K562 (cell line): ENCODE data around the gene LIAS. TPM values are rescaled to one million over a fixed set of nuclear protein-coding genes. Genes with fewer than 3 reads are reported as not detected.

Source experiments
- ATF1 ChIP-seq, 2 experiments: fragments of 450-650 bp in 1 of 2; IDR thresholded peaks; 2 replicates each; pipeline ENCODE4 v1.6.1; 2016; ENCODE audit warnings: missing compliant biosample characterization in 1 of 2, missing genetic modification characterization in 1 of 2
- BMI1 ChIP-seq: fragments of 150-350 bp; IDR thresholded peaks from 2 replicates; pipeline ENCODE4 v1.6.1; 2014; ENCODE audit warnings: low read length
- BRD9 ChIP-seq: fragments of 450-650 bp; IDR thresholded peaks from 2 replicates; pipeline ENCODE4 v1.6.1; 2018; ENCODE audit warnings: low read depth; ENCODE audit not compliant: partially characterized antibody
- MAX ChIP-seq: sonication (generic); formaldehyde crosslinking; IDR thresholded peaks from 2 replicates; pipeline ENCODE4 v1.9.0; 2022; ENCODE audit warnings: mild to moderate bottlenecking, missing genetic modification reagents
- NR3C1 ChIP-seq: sonication (generic); formaldehyde crosslinking; IDR thresholded peaks from 2 replicates; pipeline ENCODE4 v1.8.1; 2022; ENCODE audit warnings: missing genetic modification reagents
- PREB ChIP-seq: sonication (generic); formaldehyde crosslinking; IDR thresholded peaks from 2 replicates; pipeline ENCODE4 v1.8.1; 2023; ENCODE audit warnings: mild to moderate bottlenecking, missing genetic modification reagents
- RAD51 ChIP-seq: fragments of 450-650 bp; IDR thresholded peaks from 2 replicates; pipeline ENCODE4 v1.7.1; 2016; ENCODE audit warnings: low read depth, mild to moderate bottlenecking, borderline replicate concordance
- SRSF1 ChIP-seq: fragments of 200-400 bp; formaldehyde crosslinking; IDR thresholded peaks from 2 replicates; pipeline ENCODE4 v1.6.1; 2017; ENCODE audit warnings: mild to moderate bottlenecking, low read depth, low read length, moderate library complexity
- TARDBP ChIP-seq: fragments of 450-650 bp; IDR thresholded peaks from 2 replicates; pipeline ENCODE4 v1.6.1; 2016
- WHSC1 ChIP-seq: IDR thresholded peaks from one replicate; pipeline ENCODE4 v1.6.1; 2012; ENCODE audit warnings: low read length, control low read depth, inconsistent platforms
- ZKSCAN8 ChIP-seq: fragments of 200-800 bp; sonication (Bioruptor generic); IDR thresholded peaks from 2 replicates; pipeline ENCODE4 v1.6.1; 2016; ENCODE audit warnings: missing genetic modification characterization, missing compliant biosample characterization
- ZNF668 ChIP-seq: fragments of 250-450 bp; sonication (Bioruptor Pico); IDR thresholded peaks from 2 replicates; pipeline ENCODE4 v1.8.0; 2022; ENCODE audit warnings: mild to moderate bottlenecking, inconsistent platforms
- polyA plus RNA-seq, 8 experiments: library from polyadenylated mRNA; depleted of rRNA in 4 of 8; stranded (reverse) in 5 of 8; unstranded in 3 of 8; fragments of >200 nt; fragmentation: Nextera tagmentation in 2 of 8; fragmentation: Illumina TruSeq in 1 of 8; extraction: Ambion mirVana in 2 of 8; extraction: Trizol in 1 of 8; gene quantifications; 2 replicates each; pipeline versions ENCODE4 v1.2.1 to v1.2.3, GENCODE V29; 2011 to 2014; ENCODE audit warnings: inconsistent platforms in 1 of 8, missing spikeins in 1 of 8
- total RNA-seq, 7 experiments: library from RNA; depleted of rRNA in 6 of 7; stranded (reverse); fragments of >200 nt in 6 of 7; fragmentation: Illumina TruSeq in 2 of 7; extraction: Trizol in 2 of 7; gene quantifications; 2 replicates each; pipeline versions ENCODE4 v1.2.1 to v1.2.3, GENCODE V29; 2011 to 2021; ENCODE audit warnings: low replicate concordance in 1 of 7
- TF ChIP-seq, protein P1 (sequence below), 2 experiments: fragments of 450-650 bp; formaldehyde crosslinking in 1 of 2; IDR thresholded peaks; 2 replicates each; pipeline versions ENCODE4 v1.4.0 to v1.6.1; 2014 to 2020; ENCODE audit warnings: mild to moderate bottlenecking in 2 of 2, borderline replicate concordance in 1 of 2, low read depth in 1 of 2
- TF ChIP-seq, protein P2 (sequence below): fragments of 250-450 bp; sonication (Bioruptor Pico); IDR thresholded peaks from 2 replicates; pipeline ENCODE4 v1.5.0; 2021
- TF ChIP-seq, protein P3 (sequence below): fragments of 450-650 bp; IDR thresholded peaks from 2 replicates; pipeline ENCODE4 v1.6.1; 2016; ENCODE audit warnings: borderline replicate concordance

Gene LIAS
- total and polyA plus RNA-seq, 9 of the 15 experiments (the other 6 are each of a cell fraction or from before 2014, with no cell fraction given): 21.9 to 57.1 (median 42.1) TPM

- no peak for TF ChIP-seq ZKSCAN8 (CRISPR knock-in tag)
- no peak for TF ChIP-seq ZNF668 (CRISPR knock-in tag)
- TF ChIP-seq MAX (CRISPR knock-in tag): no peak
- no peak for TF ChIP-seq BMI1
- TF ChIP-seq, protein P1, sequence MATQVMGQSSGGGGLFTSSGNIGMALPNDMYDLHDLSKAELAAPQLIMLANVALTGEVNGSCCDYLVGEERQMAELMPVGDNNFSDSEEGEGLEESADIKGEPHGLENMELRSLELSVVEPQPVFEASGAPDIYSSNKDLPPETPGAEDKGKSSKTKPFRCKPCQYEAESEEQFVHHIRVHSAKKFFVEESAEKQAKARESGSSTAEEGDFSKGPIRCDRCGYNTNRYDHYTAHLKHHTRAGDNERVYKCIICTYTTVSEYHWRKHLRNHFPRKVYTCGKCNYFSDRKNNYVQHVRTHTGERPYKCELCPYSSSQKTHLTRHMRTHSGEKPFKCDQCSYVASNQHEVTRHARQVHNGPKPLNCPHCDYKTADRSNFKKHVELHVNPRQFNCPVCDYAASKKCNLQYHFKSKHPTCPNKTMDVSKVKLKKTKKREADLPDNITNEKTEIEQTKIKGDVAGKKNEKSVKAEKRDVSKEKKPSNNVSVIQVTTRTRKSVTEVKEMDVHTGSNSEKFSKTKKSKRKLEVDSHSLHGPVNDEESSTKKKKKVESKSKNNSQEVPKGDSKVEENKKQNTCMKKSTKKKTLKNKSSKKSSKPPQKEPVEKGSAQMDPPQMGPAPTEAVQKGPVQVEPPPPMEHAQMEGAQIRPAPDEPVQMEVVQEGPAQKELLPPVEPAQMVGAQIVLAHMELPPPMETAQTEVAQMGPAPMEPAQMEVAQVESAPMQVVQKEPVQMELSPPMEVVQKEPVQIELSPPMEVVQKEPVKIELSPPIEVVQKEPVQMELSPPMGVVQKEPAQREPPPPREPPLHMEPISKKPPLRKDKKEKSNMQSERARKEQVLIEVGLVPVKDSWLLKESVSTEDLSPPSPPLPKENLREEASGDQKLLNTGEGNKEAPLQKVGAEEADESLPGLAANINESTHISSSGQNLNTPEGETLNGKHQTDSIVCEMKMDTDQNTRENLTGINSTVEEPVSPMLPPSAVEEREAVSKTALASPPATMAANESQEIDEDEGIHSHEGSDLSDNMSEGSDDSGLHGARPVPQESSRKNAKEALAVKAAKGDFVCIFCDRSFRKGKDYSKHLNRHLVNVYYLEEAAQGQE (IDR thresholded peaks at IDR 0.05; ENCODE audit: borderline replicate concordance): peak; percentile 5; the same call in 1 of the 2 replicates
- TF ChIP-seq, protein P1 (CRISPR knock-in tag; IDR thresholded peaks at IDR 0.05; ENCODE audit: low read depth): no peak
- TF ChIP-seq SRSF1: no peak
- no peak for TF ChIP-seq TARDBP
- TF ChIP-seq RAD51: no peak
- TF ChIP-seq PREB (CRISPR knock-in tag): no peak
- TF ChIP-seq BRD9: no peak
- TF ChIP-seq ATF1 (CRISPR knock-in tag; IDR thresholded peaks at IDR 0.05): no peak
- TF ChIP-seq ATF1 (tag; IDR thresholded peaks at IDR 0.05): peak; percentile 95
- TF ChIP-seq, protein P2, sequence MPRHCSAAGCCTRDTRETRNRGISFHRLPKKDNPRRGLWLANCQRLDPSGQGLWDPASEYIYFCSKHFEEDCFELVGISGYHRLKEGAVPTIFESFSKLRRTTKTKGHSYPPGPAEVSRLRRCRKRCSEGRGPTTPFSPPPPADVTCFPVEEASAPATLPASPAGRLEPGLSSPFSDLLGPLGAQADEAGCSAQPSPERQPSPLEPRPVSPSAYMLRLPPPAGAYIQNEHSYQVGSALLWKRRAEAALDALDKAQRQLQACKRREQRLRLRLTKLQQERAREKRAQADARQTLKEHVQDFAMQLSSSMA (CRISPR knock-in tag): no peak
- no peak for TF ChIP-seq WHSC1
- no peak for TF ChIP-seq NR3C1
- TF ChIP-seq, protein P3, sequence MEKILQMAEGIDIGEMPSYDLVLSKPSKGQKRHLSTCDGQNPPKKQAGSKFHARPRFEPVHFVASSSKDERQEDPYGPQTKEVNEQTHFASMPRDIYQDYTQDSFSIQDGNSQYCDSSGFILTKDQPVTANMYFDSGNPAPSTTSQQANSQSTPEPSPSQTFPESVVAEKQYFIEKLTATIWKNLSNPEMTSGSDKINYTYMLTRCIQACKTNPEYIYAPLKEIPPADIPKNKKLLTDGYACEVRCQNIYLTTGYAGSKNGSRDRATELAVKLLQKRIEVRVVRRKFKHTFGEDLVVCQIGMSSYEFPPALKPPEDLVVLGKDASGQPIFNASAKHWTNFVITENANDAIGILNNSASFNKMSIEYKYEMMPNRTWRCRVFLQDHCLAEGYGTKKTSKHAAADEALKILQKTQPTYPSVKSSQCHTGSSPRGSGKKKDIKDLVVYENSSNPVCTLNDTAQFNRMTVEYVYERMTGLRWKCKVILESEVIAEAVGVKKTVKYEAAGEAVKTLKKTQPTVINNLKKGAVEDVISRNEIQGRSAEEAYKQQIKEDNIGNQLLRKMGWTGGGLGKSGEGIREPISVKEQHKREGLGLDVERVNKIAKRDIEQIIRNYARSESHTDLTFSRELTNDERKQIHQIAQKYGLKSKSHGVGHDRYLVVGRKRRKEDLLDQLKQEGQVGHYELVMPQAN: no peak
Observed at GRCh38 chr4:39464886-39465501, 6.1 kb downstream of the LIAS start (continued).
